Occipital lobe (tissue), 3 donors: ENCODE measurements around the gene PDE6D. TPM values are rescaled to one million over a fixed set of nuclear protein-coding genes. Genes with fewer than 3 reads are reported as not detected.

Experiments
- DNase-seq: peaks from one replicate; lab custom pipeline; 2025; lab: John Stamatoyannopoulos, UW
- small RNA-seq: library from RNA; depleted of rRNA; stranded (forward); fragments of <200 nt; gene quantifications from one replicate; pipeline ENCODE3, GENCODE V24; 2014
- total RNA-seq: library from RNA; depleted of rRNA; stranded (reverse); fragments of >200 nt; gene quantifications from one replicate; pipeline ENCODE4 v1.2.3, GENCODE V29; 2014

The PDE6D gene
- total RNA-seq, 1 donor from 2014 or later = 25.4 TPM

DNA sequence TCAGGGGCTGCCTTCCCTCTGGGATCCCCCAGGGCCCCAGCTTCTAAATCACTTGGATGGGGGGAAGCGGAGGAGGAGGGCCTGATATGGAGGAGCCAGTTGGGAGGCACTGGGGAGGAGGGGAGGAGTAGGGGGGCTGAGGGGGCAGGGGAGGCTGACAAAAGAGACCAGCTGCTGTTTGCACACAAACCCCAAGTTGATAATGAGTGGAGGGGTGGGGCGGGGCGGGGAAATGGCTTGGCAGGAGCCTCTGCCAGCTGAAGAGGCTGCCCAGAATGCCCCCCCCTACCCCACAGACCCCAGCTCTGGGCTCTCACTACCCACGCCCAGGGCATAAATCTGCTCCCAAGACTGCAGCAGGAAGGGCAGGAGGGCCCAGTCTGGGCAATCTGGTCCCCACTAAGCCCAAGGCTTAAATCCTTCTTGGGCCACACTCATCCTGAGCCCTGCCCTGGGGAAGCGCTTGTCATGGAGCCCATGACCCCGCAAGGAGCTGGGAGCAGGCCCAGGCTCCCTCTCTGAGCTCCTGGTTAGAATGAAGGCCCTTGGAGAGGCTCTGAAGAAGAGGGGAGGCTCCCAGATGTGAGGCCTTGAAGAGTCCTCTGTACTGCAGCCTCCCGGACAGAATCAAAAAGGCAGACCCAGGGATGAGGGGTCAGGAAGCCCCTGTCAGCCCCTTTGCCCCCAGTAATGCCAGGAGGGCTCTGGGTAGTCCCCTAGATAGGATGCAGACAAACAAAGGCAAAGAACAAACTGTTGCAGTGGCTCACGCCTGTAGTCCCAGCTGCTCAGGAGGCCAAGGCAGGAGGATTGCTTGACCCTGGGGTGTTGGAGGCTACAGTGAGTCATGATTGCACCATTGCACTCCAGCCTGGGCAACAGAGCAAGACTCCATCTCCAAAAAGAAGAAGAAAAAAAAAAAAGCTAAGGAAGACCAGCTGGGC is 97.5 kb downstream of the PDE6D start:
- DNase-seq = peak; percentile 59

GRCh38 chr2:231682603-231683291 is 98.3 kb downstream of the PDE6D start:
- DNase-seq = no peak

Small RNAs within 50 kb of the gene (small RNA-seq; reads per million reads assigned to genes)
- not detected for gene AC073476.4
- not detected for gene RF00015

Other genes with a start within 250 kb of the PDE6D start
- gene TEX44, start 188.4 kb downstream of the PDE6D start, total RNA-seq = not detected
- gene PTMA, start 72.8 kb downstream of the PDE6D start, total RNA-seq = 647 TPM
- 22.3 TPM for gene COPS7B, start 5.2 kb upstream of the PDE6D start, total RNA-seq
- gene NPPC, start 145.1 kb upstream of the PDE6D start, total RNA-seq = not detected
- gene DIS3L2, start 180.4 kb upstream of the PDE6D start, total RNA-seq = 37.6 TPM